GM12872 (cell line): ENCODE results near the gene CFAP46.
A peak's percentile ranks its signal among the peaks of the same experiment; 100 is the strongest.

Experiments used
- TF ChIP-seq, protein P1 (sequence below): IDR thresholded peaks from 3 replicates; pipeline ENCODE4 v1.5.1; 2011; ENCODE audit warnings: low read depth, mild to moderate bottlenecking, low read length, moderate library complexity; ENCODE audit not compliant: insufficient read depth

The CFAP46 gene

DNA sequence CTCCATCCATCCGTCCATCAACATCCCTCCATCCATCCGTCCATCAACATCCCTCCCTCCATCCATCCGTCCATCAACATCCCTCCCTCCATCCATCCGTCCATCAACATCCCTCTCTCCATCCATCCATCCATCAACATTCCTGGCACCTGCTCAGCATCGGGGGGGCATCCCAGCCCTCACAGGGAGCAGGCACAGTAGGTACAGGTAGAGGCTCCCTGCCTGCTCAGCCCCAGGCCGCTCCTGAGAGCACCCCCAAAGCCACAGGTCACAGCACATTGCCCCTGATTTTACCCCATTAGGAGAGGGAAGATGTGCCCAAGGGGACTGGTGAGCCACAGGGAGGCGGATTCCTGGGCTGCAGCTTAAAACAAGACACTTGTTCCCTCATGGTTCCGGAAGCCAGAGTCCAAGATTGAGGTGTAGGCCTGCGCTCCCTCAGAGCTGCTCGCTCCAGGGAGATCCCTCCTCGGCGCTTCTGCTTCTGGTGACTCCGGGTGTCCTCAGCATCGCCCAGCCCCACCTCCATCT is 21.1 kb upstream of the CFAP46 start:
- TF ChIP-seq, protein P1, sequence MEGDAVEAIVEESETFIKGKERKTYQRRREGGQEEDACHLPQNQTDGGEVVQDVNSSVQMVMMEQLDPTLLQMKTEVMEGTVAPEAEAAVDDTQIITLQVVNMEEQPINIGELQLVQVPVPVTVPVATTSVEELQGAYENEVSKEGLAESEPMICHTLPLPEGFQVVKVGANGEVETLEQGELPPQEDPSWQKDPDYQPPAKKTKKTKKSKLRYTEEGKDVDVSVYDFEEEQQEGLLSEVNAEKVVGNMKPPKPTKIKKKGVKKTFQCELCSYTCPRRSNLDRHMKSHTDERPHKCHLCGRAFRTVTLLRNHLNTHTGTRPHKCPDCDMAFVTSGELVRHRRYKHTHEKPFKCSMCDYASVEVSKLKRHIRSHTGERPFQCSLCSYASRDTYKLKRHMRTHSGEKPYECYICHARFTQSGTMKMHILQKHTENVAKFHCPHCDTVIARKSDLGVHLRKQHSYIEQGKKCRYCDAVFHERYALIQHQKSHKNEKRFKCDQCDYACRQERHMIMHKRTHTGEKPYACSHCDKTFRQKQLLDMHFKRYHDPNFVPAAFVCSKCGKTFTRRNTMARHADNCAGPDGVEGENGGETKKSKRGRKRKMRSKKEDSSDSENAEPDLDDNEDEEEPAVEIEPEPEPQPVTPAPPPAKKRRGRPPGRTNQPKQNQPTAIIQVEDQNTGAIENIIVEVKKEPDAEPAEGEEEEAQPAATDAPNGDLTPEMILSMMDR = no peak

DNA sequence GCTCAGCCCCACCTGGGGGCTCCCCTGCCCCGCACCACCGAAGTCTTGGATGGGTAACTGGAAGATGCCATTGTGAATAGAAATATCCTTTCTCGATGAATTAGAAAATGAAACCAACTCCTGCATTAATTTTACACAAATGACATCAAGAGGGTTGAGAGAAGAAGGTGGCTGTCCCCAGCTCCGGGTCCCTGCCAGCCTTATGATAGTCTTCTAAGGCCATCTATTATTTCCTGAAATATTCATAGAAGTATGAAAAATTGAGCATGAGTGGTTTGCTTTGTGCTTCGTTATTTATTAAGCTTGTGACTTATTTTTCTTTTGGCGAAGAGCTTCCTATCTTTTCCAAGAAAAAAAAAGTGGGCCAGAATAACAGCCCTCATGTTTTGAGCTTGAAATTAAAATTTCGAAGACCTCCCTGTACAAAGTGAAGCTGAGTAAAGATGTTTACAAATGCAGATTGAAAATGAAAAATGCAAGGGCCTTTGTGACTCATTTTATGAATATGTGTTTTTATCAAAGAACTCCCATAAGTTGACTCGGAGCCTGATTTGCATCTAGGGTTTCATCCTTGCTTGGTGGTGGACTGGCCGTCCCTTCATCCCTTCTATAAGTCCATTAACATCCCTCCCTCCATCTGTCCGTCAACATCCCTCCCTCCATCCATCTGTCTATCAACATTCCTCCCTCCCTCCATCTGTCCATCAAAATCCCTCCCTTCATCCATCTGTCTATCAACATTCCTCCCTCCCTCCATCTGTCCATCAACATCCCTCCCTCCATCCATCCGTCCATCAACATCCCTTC is 20.5 kb upstream of the CFAP46 start:
- TF ChIP-seq, protein P1 = no peak

DNA sequence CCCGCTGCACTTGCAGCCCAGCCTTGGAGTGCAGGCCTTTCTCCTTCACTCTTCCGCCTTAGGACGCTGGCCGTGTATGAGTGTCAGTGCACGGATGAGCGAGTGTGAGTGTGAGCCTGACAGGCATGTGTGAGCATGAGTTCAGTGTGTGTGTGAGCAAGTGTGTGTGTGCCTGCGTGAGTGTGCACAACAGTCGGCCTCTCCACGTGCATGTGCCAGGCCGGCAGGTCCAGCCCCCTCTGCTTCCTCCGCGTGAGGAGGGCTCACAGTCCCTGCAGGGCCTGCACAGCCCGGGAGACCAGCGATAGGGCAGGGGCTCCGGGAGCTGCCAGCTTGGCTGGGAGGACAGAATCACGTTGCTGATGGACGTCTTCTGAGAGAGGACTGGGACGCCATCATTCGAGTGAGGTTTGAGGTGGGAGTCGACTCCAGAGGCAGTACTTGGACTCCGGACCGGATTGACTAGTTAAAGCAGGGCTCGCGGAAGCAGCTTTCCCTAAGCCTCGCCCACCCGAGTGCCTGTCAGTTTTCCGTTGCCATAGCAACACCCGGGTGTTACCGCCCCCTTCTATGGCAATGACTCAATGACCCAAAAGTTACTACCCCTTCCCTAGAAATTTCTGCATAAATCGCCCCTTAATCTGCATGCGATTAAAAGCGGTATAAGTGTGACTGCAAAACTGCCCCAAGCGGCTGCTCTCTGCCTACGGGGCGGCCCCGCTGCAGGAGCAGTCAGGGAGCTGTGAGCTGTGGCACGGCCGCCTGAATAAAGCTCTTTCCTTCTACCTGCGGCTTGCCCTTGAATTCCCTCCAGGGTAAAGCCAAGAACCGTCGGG is 19.6 kb upstream of the CFAP46 start:
- TF ChIP-seq, protein P1 = 0 out of 3 replicates have a peak, but pooled peaks have one; percentile 8

DNA sequence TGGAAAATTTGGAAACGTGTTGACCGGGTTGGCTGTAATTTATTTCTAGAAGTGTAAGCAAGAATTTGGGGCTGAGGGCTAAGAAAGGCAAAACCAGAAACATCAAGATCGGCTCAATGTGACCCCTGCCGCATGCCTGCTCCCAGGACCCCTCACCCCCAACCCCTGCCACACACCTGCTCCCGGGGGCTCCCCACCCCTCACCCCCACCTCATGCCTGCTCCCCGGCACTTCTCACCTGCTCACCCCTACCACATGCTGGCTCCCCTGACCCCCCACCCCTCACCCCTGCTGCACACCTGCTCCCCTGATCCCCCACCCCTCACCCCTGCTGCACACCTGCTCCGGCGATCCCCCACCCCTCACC is 19.0 kb upstream of the CFAP46 start:
- TF ChIP-seq, protein P1 = no peak

DNA sequence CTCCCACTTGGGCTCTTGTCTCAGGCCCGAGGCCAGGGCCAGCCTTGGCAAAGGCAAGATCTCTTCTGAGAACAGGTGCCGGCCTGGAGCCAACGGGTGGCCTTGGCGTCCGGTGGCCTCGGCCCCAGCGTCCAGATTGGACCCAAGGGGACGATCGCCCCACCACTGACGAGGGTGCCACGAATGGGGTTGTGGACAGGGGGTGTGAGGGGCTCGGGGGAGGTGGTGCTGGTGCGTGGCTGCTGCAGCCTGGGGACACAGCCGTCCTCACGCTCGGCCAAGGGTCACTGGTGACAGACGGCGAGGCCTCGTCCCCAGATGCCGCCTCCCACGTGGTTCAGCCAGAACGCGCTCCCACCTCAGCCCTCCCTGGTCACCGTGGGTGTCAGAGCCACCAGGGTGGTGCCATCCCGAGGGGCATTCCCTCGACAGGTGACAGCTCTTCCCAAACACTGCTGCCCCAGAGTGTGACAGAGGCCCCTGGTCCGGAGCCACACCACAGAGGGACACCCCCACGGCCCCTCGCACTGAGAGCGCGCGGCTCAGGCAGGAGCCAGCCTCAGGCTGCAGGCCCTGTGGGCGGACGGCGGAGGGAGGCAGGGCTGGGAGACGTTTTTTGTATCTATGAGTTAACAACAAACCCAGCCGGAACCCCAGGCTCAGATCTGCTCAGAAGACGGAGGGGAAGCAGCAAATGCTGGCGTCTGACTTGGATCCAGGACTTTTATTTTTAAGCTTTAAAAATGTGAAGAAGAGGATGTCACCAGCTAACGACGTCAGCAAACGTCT is 18.5 kb upstream of the CFAP46 start:
- TF ChIP-seq, protein P1 = no peak

DNA sequence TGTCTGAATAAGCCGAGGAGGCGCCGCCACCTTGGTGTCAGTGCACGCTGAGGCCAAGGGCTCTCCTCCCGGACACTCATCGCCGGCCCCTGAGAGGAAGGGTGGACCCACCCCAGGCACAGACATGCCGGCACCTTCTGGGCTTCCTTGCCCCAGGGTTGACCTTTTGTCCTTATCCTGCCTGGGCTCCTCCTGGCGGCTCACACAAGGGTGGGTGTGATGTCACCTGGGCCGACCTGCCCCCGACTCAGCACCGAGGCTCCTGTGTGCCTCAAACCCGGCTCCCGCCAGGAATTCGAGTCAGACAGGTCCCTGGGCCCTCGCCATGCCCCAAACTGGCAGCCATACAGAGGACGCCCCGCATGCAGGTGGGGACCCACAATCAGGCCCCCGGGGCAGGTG is 17.7 kb upstream of the CFAP46 start:
- TF ChIP-seq, protein P1 = no peak
